OCI-LY3 (cell line): ENCODE data around the gene TOMM40L.

Experiments
- CTCF ChIP-seq: fragments of 200-600, 300-600 bp; sonication (generic); IDR thresholded peaks from 2 replicates; pipeline ENCODE4 v1.5.1; 2014; ENCODE audit warnings: antibody characterized with exemption, low read length, low read depth
- EZH2phosphoT487 ChIP-seq: fragments of 200-600 bp; shearing (Covaris generic); IDR thresholded peaks from 2 replicates; pipeline ENCODE4 v1.6.1; 2018; ENCODE audit warnings: antibody characterized with exemption, mixed run types, low read depth

- TF ChIP-seq CTCF: no peak
- no peak for TF ChIP-seq EZH2phosphoT487
Observed at GRCh38 chr1:161265305-161265704, 39.4 kb downstream of the TOMM40L start.
